Epithelial cell of esophagus (primary cell): ENCODE results near the gene CCDC66.
A peak's percentile ranks its signal among the peaks of the same experiment; 100 is the strongest.

Experiments
- DNase-seq: peaks from one replicate; pipeline ENCODE4 v3.0.0; 2010; ENCODE audit warnings: low read depth
- H3K4me3 ChIP-seq: 2 replicates; pipeline ENCODE4 v1.5.1; 2011; ENCODE audit warnings: mild to moderate bottlenecking, low read length, control low read depth
- TF ChIP-seq, protein P1 (sequence below): IDR thresholded peaks from 2 replicates; pipeline ENCODE4 v1.5.1; 2011; ENCODE audit warnings: low read depth, mild to moderate bottlenecking, low read length, control low read depth, inconsistent platforms; ENCODE audit not compliant: insufficient read depth; ENCODE audit errors: missing control alignments

The CCDC66 gene

DNA sequence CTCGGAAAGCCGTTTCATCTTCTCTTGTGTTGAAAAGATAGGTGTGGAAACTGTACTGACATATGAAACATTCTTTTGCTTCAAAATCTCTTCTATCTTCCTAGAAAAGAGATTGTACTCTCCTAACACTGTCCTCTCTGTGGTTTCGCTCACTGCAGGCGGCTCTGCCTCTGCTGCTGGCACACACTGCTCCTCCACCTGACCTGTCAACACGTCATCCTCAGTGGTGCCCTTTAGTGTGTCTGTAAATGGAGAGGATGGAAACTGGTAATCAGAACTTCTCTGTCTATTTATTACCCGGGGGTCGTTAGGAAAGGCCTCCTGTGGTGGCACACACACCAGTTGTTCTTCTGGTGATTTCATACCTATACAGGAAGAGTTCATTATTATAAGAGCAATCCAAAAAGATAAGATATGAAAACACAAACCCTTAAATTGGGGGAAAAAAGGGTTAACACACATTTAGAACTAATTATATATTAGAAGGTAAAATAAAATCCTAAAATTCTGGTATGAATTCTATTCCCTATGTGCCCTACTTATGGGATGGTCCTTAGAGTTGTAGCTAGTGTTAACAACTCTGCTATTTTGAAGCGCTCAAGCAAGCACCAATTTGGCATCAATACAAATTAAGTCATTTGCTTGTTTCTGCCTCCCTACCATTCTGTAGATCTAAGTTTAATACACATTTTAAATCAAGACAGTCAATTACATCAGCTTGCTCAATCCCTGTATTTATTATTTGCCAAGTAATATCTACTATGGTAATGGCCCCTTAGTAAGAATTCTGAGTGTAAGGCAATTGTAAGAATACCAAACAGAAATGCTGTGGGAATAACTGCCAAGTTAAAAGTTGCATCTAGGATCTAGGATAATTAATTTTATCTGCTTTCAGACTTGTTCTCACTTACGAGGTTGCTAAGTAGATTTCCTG lies 76.9 kb downstream of the CCDC66 start:
- TF ChIP-seq, protein P1, sequence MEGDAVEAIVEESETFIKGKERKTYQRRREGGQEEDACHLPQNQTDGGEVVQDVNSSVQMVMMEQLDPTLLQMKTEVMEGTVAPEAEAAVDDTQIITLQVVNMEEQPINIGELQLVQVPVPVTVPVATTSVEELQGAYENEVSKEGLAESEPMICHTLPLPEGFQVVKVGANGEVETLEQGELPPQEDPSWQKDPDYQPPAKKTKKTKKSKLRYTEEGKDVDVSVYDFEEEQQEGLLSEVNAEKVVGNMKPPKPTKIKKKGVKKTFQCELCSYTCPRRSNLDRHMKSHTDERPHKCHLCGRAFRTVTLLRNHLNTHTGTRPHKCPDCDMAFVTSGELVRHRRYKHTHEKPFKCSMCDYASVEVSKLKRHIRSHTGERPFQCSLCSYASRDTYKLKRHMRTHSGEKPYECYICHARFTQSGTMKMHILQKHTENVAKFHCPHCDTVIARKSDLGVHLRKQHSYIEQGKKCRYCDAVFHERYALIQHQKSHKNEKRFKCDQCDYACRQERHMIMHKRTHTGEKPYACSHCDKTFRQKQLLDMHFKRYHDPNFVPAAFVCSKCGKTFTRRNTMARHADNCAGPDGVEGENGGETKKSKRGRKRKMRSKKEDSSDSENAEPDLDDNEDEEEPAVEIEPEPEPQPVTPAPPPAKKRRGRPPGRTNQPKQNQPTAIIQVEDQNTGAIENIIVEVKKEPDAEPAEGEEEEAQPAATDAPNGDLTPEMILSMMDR, result no peak
- DNase-seq, result no peak

DNA sequence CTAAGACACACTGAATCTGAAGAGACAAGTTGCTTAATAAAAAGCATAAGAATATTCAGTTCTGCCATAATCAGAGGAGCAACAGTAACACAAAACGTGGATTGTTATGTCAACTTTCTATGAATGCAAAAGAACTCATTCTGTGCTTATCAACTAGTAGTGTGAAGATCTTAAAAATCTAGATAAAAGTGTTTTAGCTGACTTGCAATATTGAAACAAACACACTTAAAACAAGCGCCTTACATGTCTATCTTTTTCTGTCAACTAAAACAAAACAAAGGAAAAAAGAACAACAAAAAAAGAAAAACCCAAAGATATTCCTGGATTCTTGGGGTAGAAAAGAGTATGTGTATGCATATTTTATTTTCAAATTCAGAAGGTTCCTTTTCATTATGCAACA lies 88.4 kb downstream of the CCDC66 start:
- DNase-seq, result no peak
- no peak overlapping the region for H3K4me3 ChIP-seq
- TF ChIP-seq, protein P1, result no peak

More for the DNA sequence above, 76.9 kb downstream of the CCDC66 start:
- H3K4me3 ChIP-seq, result no peak overlapping the region

DNA sequence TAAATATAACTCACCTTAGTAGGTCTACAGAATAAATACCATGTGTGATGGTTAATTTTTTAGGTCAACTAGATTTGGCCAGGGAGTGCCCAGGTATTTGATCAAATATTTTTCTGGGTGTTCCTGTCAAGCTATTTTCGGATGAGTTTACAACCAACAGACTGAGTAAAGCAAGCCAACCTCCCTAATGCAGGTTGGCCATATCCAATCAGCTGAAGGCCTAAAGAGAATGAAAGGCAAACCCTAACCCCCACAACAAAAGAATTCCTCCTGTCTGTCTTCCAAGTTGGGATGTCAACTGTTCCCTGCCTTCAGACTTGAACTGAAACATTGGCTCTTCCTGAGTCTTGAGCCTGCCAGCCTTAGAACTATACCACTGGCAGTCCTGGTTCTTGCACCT lies 97.5 kb downstream of the CCDC66 start:
- no peak overlapping the region for H3K4me3 ChIP-seq
- no peak for DNase-seq
- TF ChIP-seq, protein P1, result no peak

DNA sequence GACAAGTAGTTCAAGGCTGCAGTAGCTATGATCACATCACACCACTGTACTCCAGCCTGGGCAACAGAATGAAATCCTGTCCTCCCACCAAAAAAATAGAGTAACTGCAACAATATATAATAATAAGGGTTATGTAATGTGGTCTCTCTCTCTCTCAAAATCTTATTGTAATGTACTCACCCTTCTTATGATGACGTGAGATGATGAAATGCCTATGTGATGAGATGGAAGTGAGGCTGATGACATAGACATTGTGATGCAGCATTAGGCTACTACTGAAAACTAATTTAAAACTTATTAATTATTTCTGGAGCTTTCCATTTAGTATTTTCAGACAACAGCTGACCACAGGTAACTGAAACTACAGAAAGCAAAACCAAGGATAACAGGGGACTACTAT lies 98.7 kb downstream of the CCDC66 start:
- DNase-seq, result peak; percentile 17
- TF ChIP-seq, protein P1, result no peak
- no peak overlapping the region for H3K4me3 ChIP-seq

DNA sequence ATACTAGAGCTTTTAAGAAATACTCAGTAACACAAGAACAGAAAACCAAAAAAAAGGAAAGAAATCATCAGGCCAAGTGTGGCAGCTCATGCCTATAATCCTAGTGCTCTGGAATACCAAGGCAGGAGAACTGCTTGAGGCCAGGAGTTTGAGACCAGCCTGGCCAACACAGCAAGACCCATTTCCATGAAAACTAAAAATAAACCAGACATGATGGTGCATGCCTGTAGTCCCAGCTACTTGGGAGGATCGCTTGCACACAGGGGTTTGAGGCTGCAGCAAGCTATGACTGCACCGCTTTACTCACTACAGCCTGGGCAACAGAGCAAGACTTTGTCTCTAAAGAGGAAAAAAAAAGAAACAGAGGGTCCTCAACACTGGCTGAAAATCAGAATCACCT lies 107.8 kb downstream of the CCDC66 start:
- DNase-seq, result no peak
- no peak overlapping the region for H3K4me3 ChIP-seq
- TF ChIP-seq, protein P1, result no peak

DNA sequence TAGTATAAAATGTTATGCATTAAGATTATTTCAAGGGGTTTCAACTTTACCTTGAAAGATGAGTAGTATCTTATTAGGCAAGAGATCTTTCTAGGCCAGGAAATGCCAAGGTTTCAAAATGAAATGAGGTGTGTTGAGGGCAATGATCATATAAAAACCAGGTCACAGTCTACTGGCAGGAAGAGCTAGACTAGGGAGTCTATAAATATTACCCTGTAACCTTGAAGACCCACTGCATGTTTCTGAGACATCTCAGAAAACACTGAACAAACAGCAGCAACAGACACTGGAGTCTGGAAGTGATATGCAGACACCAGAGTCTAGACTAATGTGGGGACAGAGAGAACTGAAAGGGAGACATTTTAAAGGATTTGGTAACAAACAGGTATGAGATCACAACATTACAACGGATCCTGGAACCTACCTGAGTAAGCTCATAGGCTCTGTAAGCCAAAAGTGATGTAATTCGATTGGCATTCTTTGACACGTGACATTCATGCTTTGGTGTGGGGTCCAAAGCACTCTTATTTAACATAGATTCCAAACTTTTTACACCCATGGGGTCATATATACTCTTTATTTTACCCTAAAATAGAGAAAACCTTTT lies 111.1 kb downstream of the CCDC66 start:
- TF ChIP-seq, protein P1, result no peak
- no peak overlapping the region for H3K4me3 ChIP-seq
- DNase-seq, result peak; percentile 64
